ENCODE measurements around the gene APOL1. TPM values are rescaled to one million over a fixed set of nuclear protein-coding genes. Genes with fewer than 3 reads are reported as not detected.

APOL1 gene
- total RNA-seq, 1 donor from 2014 or later, result 10.4 TPM

- CTCF ChIA-PET, result interaction anchor here (1.2 to 2.3 kb wide), 2 partner anchors 9 to 274 kb away, joined by 3 to 5 read pairs; no protein-coding TSS in a partner anchor
- Mint-ChIP-seq H3K4me1 (peaks cover 21% of the 10 kb centered on the region), H3K4me3 (no peak overlapping the region), H3K36me3 (ENCODE audit: low read depth) (no peaks in the 10 kb centered on the region), H3K9me3 (peaks cover 7% of the 10 kb centered on the region), H3K27me3 (peaks cover 3% of the 10 kb centered on the region), H3K27ac (no peak overlapping the region)
- no peak for DNase-seq
- intact Hi-C loops (cut with micrococcal nuclease), result no loop called here
- no peak for ATAC-seq (ENCODE audit: low read depth)
- POLR2A ChIA-PET, result no interaction called here
- TF ChIP-seq CTCF (IDR thresholded peaks at IDR 0.05), result no peak
These were observed 40.0 kb upstream of the APOL1 start for GRCh38 chr22:36212901-36213300.

- Mint-ChIP-seq H3K4me1 (peaks cover 21% of the 10 kb centered on the region), H3K4me3 (no peak overlapping the region), H3K9me3 (peaks cover 7% of the 10 kb centered on the region), H3K27me3 (peaks cover 4% of the 10 kb centered on the region), H3K36me3 (ENCODE audit: low read depth) (no peaks in the 10 kb centered on the region), H3K27ac (no peak overlapping the region)
- CTCF ChIA-PET, result no interaction called here
- DNase-seq (no peak), ATAC-seq (ENCODE audit: low read depth) (no peak)
- intact Hi-C loops (cut with micrococcal nuclease), result no loop called here
- POLR2A ChIA-PET, result no interaction called here
- no peak for TF ChIP-seq CTCF (IDR thresholded peaks at IDR 0.05)
These were observed 39.3 kb upstream of the APOL1 start for GRCh38 chr22:36213586-36213985.

- Mint-ChIP-seq H3K9me3 (no peaks in the 10 kb centered on the region), H3K4me3 (no peak overlapping the region), H3K36me3 (ENCODE audit: low read depth) (no peaks in the 10 kb centered on the region), H3K27ac (no peak overlapping the region), H3K27me3 (peaks cover 8% of the 10 kb centered on the region), H3K4me1 (peaks cover 12% of the 10 kb centered on the region)
- no peak for TF ChIP-seq CTCF (IDR thresholded peaks at IDR 0.05)
- ChIA-PET POLR2A (no interaction called here), CTCF (interaction anchor here (1.4 kb wide), 1 partner anchor 21 kb away, joined by 4 read pairs; no protein-coding TSS in a partner anchor)
- intact Hi-C loops (cut with micrococcal nuclease), result no loop called here
- DNase-seq (no peak), ATAC-seq (ENCODE audit: low read depth) (no peak)
These were observed 37.0 kb upstream of the APOL1 start for GRCh38 chr22:36215981-36216380.

GRCh38 chr22:36218648-36219193 is 34.2 kb upstream of the APOL1 start:
- no peak for DNase-seq
- H3K4me3 Mint-ChIP-seq, result no peak overlapping the region
- peaks cover 3% of the 10 kb centered on the region for H3K4me1 Mint-ChIP-seq
- no peak for TF ChIP-seq CTCF (IDR thresholded peaks at IDR 0.05)
- H3K36me3 Mint-ChIP-seq (ENCODE audit: low read depth), result no peaks in the 10 kb centered on the region
- POLR2A ChIA-PET, result no interaction called here
- intact Hi-C loops (cut with micrococcal nuclease), result no loop called here
- H3K27ac Mint-ChIP-seq, result no peak overlapping the region
- H3K9me3 Mint-ChIP-seq, result no peaks in the 10 kb centered on the region
- peaks cover 8% of the 10 kb centered on the region for H3K27me3 Mint-ChIP-seq
- CTCF ChIA-PET, result no interaction called here
- no peak for ATAC-seq (ENCODE audit: low read depth)

- ChIA-PET CTCF (no interaction called here), POLR2A (no interaction called here)
- H3K4me1 Mint-ChIP-seq, result peaks cover 3% of the 10 kb centered on the region
- no peak for ATAC-seq (ENCODE audit: low read depth)
- no peak for DNase-seq
- H3K9me3 Mint-ChIP-seq, result no peaks in the 10 kb centered on the region
- no peak overlapping the region for H3K27ac Mint-ChIP-seq
- peaks cover 7% of the 10 kb centered on the region for H3K36me3 Mint-ChIP-seq (ENCODE audit: low read depth)
- intact Hi-C loops (cut with micrococcal nuclease), result loop anchor here (2.0 to 5.0 kb wide), 2 partner anchors 26 to 153 kb away; no protein-coding TSS in a partner anchor
- no peak overlapping the region for H3K4me3 Mint-ChIP-seq
- TF ChIP-seq CTCF (IDR thresholded peaks at IDR 0.05), result no peak
- peaks cover 6% of the 10 kb centered on the region for H3K27me3 Mint-ChIP-seq
These were observed 32.4 kb upstream of the APOL1 start for GRCh38 chr22:36220451-36220921.
